Upper lobe of left lung (tissue), 4 donors: ENCODE results near the gene HNRNPL.
"Not testable (repeated sequence)": the region's sequence is repeated elsewhere in the genome, so short reads cannot be mapped to it uniquely, and the experiment has no call there.

Source experiments
- POLR2A ChIP-seq, 4 donors: fragments of 450-650 bp; IDR thresholded peaks; one replicate each; pipeline ENCODE4 v1.5.1; 2016 to 2017; ENCODE audit warnings: antibody characterized with exemption in 4 of 4, mild to moderate bottlenecking in 2 of 4
- TF ChIP-seq, protein P1 (sequence below), 6 experiments: fragments of 450-650 bp in 4 of 6; fragments of 200-600 bp in 2 of 6; sonication (generic) in 2 of 6; IDR thresholded peaks; one replicate each; pipeline ENCODE4 v1.5.1; 2016 to 2019; ENCODE audit warnings: antibody characterized with exemption in 6 of 6

DNA sequence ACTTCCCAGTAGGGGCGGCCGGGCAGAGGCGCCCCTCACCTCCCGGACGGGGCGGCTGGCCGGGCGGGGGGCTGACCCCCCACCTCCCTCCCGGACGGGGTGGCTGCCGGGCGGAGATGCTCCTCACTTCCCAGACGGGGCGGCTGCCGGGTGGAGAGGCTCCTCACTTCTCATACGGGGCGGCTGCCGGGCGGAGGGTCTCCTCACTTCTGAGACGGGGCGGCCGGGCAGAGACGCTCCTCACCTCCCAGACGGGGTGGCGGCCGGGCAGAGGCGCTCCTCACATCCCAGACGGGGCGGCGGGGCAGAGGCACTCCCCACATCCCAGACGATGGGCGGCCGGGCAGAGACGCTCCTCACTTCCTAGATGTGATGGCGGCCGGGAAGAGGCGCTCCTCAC is 6.0 kb upstream of the HNRNPL start:
- TF ChIP-seq, protein P1, sequence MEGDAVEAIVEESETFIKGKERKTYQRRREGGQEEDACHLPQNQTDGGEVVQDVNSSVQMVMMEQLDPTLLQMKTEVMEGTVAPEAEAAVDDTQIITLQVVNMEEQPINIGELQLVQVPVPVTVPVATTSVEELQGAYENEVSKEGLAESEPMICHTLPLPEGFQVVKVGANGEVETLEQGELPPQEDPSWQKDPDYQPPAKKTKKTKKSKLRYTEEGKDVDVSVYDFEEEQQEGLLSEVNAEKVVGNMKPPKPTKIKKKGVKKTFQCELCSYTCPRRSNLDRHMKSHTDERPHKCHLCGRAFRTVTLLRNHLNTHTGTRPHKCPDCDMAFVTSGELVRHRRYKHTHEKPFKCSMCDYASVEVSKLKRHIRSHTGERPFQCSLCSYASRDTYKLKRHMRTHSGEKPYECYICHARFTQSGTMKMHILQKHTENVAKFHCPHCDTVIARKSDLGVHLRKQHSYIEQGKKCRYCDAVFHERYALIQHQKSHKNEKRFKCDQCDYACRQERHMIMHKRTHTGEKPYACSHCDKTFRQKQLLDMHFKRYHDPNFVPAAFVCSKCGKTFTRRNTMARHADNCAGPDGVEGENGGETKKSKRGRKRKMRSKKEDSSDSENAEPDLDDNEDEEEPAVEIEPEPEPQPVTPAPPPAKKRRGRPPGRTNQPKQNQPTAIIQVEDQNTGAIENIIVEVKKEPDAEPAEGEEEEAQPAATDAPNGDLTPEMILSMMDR (IDR thresholded peaks at IDR 0.05) = not testable (repeated sequence)
- TF ChIP-seq POLR2A (IDR thresholded peaks at IDR 0.05) = not testable (repeated sequence)
